Measurements from ENCODE around the gene NEURL1B.
"Not testable (repeated sequence)": the region's sequence is repeated elsewhere in the genome, so short reads cannot be mapped to it uniquely, and the experiment has no call there.

DNA sequence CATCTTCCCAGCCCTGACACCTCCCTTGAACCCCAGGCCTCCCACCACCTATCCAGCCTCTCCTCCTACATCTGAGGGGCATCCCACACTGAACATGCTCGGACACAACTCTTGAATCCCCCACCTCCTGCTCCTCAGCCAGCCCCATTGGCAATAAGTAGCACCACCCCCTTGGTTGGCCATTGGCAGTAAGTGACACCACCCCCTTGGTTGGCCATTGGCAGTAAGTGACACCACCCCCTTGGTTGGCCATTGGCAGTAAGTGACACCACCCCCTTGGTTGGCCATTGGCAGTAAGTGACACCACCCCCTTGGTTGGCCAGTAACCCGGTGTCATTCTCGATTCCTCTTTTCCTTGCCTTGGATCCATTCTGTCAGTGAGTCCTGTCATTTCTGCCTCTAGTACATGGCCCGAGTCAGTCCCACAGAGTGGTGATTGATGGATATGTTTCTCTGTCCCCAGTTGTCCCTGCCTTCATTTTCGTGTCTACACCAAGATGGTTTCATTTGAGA lies 37.4 kb downstream of the NEURL1B start:
- TF ChIP-seq TEAD4 (IDR thresholded peaks at IDR 0.05; ENCODE audit: borderline replicate concordance, insufficient read depth); EZH2phosphoT487 (IDR thresholded peaks at IDR 0.05; ENCODE audit: borderline replicate concordance, low read depth); IRF3 (IDR thresholded peaks at IDR 0.05; ENCODE audit: low read depth, low read length); CTCF (IDR thresholded peaks at IDR 0.05); USF2 (IDR thresholded peaks at IDR 0.05; ENCODE audit: borderline replicate concordance, low read depth, low read length); TCF12 (IDR thresholded peaks at IDR 0.05); RAD21 (IDR thresholded peaks at IDR 0.05; ENCODE audit: low read length): not testable (repeated sequence)
